ENCODE measurements around the gene PARP1. TPM values are rescaled to one million over a fixed set of nuclear protein-coding genes. Genes with fewer than 3 reads are reported as not detected.

The PARP1 gene
- total RNA-seq, 1 experiment from 2014 or later, result 263 TPM

DNA sequence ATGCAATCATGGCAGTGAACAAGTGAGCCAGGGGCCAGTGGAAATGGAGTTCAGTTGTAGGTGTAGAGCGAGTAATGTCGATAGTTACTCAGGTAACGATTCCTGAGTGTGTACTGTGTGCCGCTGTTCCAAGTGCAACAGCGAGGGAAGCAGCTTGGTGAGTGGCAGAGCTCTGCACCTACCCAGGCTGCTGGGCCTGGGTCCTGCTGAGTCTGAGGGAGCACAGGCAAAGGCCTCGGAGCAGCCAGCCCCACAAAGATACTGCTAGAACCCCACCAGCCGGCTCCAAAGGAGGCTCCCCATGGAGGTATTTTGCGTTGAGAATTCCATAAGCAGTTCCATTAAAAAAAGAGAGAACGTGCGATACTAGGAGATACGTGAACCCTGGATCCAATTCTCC, 23.2 kb downstream of the PARP1 start:
- Histone ChIP-seq H3K36me3 (ENCODE audit: insufficient read depth, low read length, poor library complexity, severe bottlenecking) (peaks cover 99% of the 10 kb centered on the region), H3K9me3 (ENCODE audit: low read depth, low read length, poor library complexity, severe bottlenecking) (no peaks in the 10 kb centered on the region), H3K27ac (ENCODE audit: low read depth, low read length, poor library complexity, severe bottlenecking) (no peak overlapping the region), H3K4me1 (ENCODE audit: insufficient read depth, low read length, poor library complexity, severe bottlenecking) (no peaks in the 10 kb centered on the region), H3K4me3 (ENCODE audit: low read depth, low read length, poor library complexity, severe bottlenecking) (no peak overlapping the region), H3K27me3 (replicated peaks; ENCODE audit: insufficient read depth, low read depth, low read length, poor library complexity) (no peaks in the 10 kb centered on the region)
- intact Hi-C loops (cut with micrococcal nuclease; ENCODE audit: unreplicated experiment), result no loop called here
- CTCF ChIA-PET, result no interaction called here
- DNase-seq (ENCODE audit: low spot score), result no peak
- POLR2A ChIA-PET (ENCODE audit: low non-redundant PET), result no interaction called here
- no TSS peak for BruUV-seq (replicated peaks)
- TF ChIP-seq EZH2 (IDR thresholded peaks at IDR 0.05; ENCODE audit: borderline replicate concordance, low read depth, low read length, poor library complexity, severe bottlenecking), result no peak
- TF ChIP-seq, protein P1, sequence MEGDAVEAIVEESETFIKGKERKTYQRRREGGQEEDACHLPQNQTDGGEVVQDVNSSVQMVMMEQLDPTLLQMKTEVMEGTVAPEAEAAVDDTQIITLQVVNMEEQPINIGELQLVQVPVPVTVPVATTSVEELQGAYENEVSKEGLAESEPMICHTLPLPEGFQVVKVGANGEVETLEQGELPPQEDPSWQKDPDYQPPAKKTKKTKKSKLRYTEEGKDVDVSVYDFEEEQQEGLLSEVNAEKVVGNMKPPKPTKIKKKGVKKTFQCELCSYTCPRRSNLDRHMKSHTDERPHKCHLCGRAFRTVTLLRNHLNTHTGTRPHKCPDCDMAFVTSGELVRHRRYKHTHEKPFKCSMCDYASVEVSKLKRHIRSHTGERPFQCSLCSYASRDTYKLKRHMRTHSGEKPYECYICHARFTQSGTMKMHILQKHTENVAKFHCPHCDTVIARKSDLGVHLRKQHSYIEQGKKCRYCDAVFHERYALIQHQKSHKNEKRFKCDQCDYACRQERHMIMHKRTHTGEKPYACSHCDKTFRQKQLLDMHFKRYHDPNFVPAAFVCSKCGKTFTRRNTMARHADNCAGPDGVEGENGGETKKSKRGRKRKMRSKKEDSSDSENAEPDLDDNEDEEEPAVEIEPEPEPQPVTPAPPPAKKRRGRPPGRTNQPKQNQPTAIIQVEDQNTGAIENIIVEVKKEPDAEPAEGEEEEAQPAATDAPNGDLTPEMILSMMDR (conservative IDR thresholded peaks at IDR 0.05; ENCODE audit: low read depth, low read length), result no peak

DNA sequence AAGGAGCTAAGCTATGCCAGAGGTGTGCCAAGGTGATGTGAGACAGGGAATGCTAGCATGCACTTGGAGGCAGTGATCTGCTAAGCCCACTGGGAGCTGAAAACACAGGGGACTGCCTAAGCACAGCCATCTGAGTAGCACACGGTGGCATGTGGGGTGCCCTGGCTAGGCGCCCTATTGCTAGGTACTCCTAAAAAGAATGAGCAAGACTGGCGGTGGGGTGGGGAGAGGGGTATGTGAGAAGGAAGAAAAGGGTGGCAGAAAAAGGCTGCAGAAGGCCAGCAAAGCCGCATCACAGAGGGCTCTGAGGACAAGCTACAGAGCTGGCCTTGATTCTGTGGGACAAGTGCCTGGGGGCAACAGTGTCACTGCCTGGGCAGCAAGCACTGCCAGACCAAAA, 23.9 kb downstream of the PARP1 start:
- Histone ChIP-seq H3K4me1 (ENCODE audit: insufficient read depth, low read length, poor library complexity, severe bottlenecking) (no peaks in the 10 kb centered on the region), H3K27me3 (replicated peaks; ENCODE audit: insufficient read depth, low read depth, low read length, poor library complexity) (no peaks in the 10 kb centered on the region), H3K36me3 (ENCODE audit: insufficient read depth, low read length, poor library complexity, severe bottlenecking) (peaks cover 99% of the 10 kb centered on the region), H3K9me3 (ENCODE audit: low read depth, low read length, poor library complexity, severe bottlenecking) (no peaks in the 10 kb centered on the region), H3K27ac (ENCODE audit: low read depth, low read length, poor library complexity, severe bottlenecking) (no peak overlapping the region), H3K4me3 (ENCODE audit: low read depth, low read length, poor library complexity, severe bottlenecking) (no peak overlapping the region)
- DNase-seq (ENCODE audit: low spot score), result no peak
- ChIA-PET CTCF (no interaction called here), POLR2A (ENCODE audit: low non-redundant PET) (no interaction called here)
- no TSS peak for BruUV-seq (replicated peaks)
- intact Hi-C loops (cut with micrococcal nuclease; ENCODE audit: unreplicated experiment), result no loop called here
- TF ChIP-seq, protein P1 (conservative IDR thresholded peaks at IDR 0.05; ENCODE audit: low read depth, low read length), result no peak
- TF ChIP-seq EZH2 (IDR thresholded peaks at IDR 0.05; ENCODE audit: borderline replicate concordance, low read depth, low read length, poor library complexity, severe bottlenecking), result no peak

DNA sequence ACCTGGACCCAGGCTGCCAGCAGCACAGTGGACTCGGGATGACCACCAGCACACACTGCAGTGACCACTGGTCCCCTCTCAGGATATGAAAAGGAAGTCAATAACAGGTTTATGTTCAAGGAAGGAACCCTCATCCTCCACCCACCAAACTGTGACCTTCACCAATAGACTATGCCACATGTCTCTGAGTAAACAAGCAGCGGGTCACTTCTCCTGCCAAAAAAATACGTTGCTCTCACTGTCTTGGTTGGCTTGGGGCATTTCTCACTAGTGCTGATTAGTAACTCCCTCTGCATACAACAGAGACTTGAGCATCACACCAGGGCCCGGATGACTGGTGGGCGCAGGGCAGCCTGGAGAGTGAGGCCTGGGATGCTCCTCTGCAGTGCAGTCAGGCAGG, 25.9 kb downstream of the PARP1 start:
- Histone ChIP-seq H3K27ac (ENCODE audit: low read depth, low read length, poor library complexity, severe bottlenecking) (no peak overlapping the region), H3K36me3 (ENCODE audit: insufficient read depth, low read length, poor library complexity, severe bottlenecking) (peaks cover 99% of the 10 kb centered on the region), H3K27me3 (replicated peaks; ENCODE audit: insufficient read depth, low read depth, low read length, poor library complexity) (no peaks in the 10 kb centered on the region), H3K9me3 (ENCODE audit: low read depth, low read length, poor library complexity, severe bottlenecking) (no peaks in the 10 kb centered on the region), H3K4me1 (ENCODE audit: insufficient read depth, low read length, poor library complexity, severe bottlenecking) (no peaks in the 10 kb centered on the region), H3K4me3 (ENCODE audit: low read depth, low read length, poor library complexity, severe bottlenecking) (no peak overlapping the region)
- POLR2A ChIA-PET (ENCODE audit: low non-redundant PET), result no interaction called here
- no peak for DNase-seq (ENCODE audit: low spot score)
- TF ChIP-seq EZH2 (IDR thresholded peaks at IDR 0.05; ENCODE audit: borderline replicate concordance, low read depth, low read length, poor library complexity, severe bottlenecking), result no peak
- TF ChIP-seq, protein P1 (conservative IDR thresholded peaks at IDR 0.05; ENCODE audit: low read depth, low read length), result no peak
- intact Hi-C loops (cut with micrococcal nuclease; ENCODE audit: unreplicated experiment), result no loop called here
- CTCF ChIA-PET, result no interaction called here
- BruUV-seq (replicated peaks), result no TSS peak

Data from A673 (cell line).